Measurements from ENCODE around the gene SKP1. TPM values are rescaled to one million over a fixed set of nuclear protein-coding genes. Genes with fewer than 3 reads are reported as not detected.

Gene SKP1
- 219 and 276 TPM in 2 replicates for total RNA-seq

GRCh38 chr5:134176511-134177368 lies at the start of gene SKP1:
SKP1 (minus strand) TSS chr5:134176950; CDS start chr5:134174022, 2,928 bp downstream.

GRCh38 chr5:134225780-134226440 lies 49.2 kb upstream of the SKP1 start, which contains the start of gene PPP2CA:
PPP2CA (minus strand) TSS chr5:134226073; CDS start chr5:134225861, 212 bp downstream.

DNA sequence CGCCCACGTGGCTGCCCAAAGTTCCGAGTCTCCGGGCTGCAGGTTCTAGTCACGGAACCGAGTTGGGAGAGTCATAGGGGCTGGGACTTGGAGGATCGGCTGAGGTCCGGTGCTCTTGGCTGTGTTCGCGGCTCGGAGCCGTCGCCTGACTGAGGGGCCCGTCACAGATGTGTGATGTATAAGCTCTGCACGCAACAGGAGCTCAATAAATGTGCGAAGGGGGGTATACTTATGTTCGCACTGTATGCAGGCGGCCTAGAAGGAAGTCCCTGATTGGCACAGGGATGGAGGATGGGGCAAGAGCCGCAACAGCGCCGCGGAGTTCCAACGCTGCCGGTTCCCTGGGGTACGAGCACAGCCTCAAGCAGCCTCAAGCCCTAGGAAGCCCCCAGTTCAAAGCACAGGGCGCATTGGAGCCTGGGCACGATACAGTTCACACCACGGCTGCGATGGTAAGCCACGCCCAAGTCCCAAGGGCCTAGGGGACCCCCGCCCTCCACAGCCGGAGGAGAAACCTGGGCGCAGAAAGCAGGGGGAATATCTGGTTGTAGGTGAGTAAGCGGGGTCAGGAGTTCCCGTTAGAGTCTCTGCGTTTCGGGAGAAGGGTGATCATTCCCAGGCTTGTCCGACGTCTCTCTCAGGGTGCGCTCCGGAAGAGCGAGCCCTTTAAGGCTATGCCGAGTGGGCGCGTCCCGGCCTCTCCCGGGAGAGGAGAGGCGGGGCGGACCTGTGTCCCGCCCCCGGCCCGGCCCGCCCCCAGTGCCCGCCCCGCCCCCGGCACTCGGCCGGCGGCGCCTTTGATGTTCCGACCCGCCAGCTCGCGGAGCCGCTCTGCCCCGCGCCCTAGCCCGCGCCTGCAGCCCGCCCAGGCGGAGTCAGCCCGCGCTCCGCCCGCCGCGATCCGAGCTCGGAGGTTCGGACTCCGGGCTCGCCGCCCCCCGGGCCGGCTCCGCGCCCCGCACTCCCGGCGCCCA lies 62.6 kb downstream of the SKP1 start, which contains the start of gene TCF7:
Gene TCF7, plus strand, starts transcription at position 780 of the 974 bp plus-strand sequence. CDS start 226 bp downstream, outside the sequence.

Other genes starting within 250 kb of the SKP1 start
- 22.6 and 25.1 TPM in 2 replicates for gene C5orf15, start 208.3 kb downstream of the SKP1 start, total RNA-seq
- gene VDAC1, start 172.0 kb downstream of the SKP1 start, total RNA-seq: 309 and 403 TPM in 2 replicates
- under 0.01 and 0.09 TPM in 2 replicates for gene TCF7, start 62.3 kb downstream of the SKP1 start, total RNA-seq
- gene PPP2CA, start 49.1 kb upstream of the SKP1 start, total RNA-seq: 83.0 and 88.2 TPM in 2 replicates
- gene CDKL3, start 190.2 kb upstream of the SKP1 start, total RNA-seq: 0.27 and 0.47 TPM in 2 replicates
- 25.6 and 26.2 TPM in 2 replicates for gene UBE2B, start 194.6 kb upstream of the SKP1 start, total RNA-seq
- gene CDKN2AIPNL, start 234.9 kb upstream of the SKP1 start, total RNA-seq: 42.6 and 46.6 TPM in 2 replicates